SIG-M5 (cell line): ENCODE results near the gene ALDH3A2.

Experiments
- DNase-seq: peaks from one replicate; lab custom pipeline; 2025; lab: John Stamatoyannopoulos, UW

ALDH3A2 gene

GRCh38 chr17:19714542-19715411, 66.2 kb downstream of the ALDH3A2 start:
- no peak for DNase-seq

- no peak for DNase-seq
Measured at GRCh38 chr17:19716108-19717030, 67.8 kb downstream of the ALDH3A2 start, which contains the start of gene SLC47A2. SLC47A2 (minus strand) TSS chr17:19716584; CDS start chr17:19716555, 29 bp downstream.

DNA sequence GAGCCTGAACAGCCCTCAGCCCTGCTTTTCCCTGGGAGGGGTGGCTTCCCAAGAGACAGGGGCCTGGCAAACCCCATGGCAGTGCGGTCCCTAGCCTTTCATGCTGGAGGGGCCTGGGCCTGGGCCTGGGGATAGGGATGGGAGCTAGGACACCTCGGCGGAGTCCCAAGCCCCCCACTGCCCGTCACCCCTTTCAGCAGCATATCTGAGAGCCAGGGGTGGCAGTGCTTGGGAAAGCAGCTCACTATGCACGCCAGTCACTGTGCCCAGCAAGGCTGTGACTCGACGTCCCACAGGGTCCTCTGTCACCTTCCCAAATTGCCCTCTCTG, 68.4 kb downstream of the ALDH3A2 start:
- no peak for DNase-seq

DNA sequence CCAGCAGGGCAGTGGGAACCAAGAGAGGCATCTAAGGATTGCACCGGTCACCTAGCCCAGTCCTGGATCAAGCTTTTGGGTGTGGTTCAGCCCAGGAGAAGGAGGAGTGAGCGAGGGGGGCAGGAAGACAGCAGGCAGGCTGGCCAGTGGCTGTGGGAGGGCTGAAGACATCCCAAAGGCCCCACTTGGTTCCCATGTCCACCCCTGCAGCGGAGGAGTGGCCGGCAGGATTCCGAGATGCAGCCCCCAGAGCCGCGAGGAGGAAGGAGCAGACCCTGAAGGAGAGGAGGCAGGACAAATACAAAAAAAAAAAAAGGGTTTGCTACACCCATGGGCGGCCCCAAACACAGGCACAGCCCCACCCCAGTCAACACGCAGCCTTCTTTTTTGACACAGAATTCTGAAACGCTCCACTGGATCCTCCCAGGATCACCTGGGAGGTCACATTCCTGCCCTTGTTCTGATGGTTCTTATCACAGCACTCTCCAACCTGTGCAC, 68.9 kb downstream of the ALDH3A2 start:
- DNase-seq = no peak

DNA sequence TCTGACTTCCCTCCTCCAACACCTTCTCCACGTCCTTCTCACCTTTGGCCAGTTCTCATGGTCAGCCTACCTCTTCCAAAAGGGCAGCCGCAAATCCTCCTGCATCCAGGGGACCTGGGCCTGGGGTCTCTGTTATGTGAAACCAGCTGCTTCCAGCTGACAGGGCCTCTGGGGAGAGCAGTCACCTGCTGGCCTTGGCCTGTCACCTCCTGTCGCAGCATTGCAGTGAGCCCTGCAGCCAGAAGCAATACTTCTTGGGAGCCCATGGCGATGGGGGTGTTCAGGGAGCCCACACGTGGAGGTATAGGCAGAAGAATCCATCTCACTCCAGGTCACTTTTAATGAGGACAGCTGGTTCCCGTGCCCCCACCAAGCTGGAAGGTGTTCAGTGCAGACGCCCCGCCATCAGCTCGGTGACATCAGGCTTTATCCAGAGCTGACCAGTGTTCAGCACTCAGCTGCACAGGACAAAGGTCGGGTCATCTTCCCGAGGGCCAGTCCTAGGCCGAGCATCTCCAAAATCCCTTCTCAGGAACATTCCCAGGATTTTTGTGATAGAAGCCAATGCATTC, 69.6 kb downstream of the ALDH3A2 start:
- no peak for DNase-seq

DNA sequence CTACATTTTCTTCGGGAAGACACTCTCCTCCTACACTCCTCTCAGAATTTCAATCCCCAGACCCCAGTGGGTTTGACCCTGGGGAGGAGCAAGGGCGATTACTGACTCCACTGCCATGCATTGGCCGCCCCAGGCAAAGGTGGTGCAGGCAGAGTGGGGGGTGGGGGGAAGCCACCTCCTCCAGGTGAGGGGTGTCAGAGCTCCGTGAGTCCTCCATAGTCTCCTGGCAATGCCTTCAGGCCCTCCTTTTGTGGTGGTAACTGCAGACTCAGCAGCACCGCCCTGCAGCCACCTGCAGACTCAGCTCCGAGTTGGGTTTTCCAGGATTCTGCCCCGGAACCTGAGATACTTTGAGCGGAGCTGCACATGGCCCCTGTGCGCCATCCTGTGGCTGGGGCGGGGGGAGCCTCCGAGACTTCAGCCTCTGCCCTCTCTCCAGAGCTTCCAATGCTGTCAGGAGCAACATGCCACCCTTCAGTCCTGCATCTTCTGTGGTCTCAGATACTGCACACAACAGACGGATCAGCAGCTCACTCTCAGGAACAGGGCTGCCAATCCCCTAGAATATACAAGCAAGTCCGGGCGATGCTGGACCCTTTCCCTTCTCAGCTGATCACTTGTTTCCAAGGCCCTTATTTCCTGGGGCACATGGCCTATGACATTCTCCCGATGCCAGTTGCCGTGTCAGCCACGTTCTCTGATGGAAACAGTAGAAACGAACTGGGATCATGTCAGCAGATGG, 70.2 kb downstream of the ALDH3A2 start:
- no peak for DNase-seq

GRCh38 chr17:19719355-19720209, 71.0 kb downstream of the ALDH3A2 start:
- DNase-seq = no peak

GRCh38 chr17:19720210-19720475, 71.6 kb downstream of the ALDH3A2 start:
- no peak for DNase-seq

- DNase-seq = no peak
Measured at GRCh38 chr17:19720631-19721426, 72.3 kb downstream of the ALDH3A2 start.

DNA sequence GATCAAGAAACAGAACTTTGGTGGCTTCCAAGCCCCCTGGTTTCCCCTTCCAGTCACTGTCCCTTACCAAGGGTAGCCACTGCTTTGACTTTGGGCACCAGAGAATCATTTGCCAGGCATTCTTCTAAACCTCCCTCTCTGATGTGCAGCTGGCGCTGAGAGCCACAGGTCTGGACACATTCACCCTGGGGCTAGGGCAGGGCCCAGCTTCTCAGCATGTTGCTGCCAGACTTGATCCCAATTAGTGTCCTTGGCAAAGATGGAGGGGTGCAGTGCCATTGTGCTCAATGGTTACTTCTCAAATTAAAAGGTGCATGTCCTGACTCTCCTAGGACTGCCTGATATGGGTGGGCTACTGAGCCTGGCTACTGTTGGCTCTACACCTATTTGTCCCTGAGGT, 75.4 kb downstream of the ALDH3A2 start:
- DNase-seq = no peak

DNA sequence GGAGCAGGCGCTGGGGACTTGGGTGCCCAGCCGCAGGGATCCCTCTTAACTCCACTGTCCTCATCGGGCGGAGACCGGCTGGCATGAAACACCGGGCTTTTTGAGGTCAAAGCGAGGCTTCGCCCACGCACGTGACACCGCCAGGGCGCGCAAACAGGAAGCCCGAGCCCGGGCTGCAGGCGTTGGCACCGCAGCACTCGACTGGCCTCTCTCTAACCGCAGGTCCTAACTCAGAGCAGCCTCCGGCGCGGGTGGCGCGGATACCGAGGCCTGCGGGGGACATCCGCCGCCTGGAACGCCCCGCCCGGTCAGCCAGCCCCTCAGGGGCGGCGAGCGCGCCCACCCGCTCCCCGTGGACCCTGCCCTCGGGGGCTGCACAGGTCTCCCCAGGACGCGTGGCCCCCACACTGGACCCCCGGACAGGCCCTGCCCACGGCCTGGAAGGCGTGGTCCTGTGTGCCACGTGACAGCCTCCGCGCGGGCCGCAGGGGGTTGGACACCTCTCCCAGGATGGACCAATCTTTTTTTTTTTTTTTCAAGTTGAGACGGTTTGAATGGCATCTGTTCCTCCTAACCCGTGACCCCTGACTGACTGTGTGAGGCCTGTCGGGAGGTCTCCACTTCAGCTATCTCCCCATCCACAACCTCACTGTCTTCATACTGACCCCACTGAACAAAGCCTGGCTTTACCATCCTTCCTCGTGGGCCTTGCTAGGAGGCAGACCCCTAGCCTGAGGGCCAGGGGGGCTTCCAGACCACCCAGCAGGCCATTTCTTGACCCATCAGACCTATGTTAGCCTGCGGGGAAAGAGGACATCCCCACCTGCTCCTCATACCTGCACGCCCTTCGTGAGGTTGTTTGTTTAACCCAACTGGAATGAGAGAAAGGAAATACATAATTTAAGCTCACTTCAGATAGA, 76.2 kb downstream of the ALDH3A2 start:
- no peak for DNase-seq

DNA sequence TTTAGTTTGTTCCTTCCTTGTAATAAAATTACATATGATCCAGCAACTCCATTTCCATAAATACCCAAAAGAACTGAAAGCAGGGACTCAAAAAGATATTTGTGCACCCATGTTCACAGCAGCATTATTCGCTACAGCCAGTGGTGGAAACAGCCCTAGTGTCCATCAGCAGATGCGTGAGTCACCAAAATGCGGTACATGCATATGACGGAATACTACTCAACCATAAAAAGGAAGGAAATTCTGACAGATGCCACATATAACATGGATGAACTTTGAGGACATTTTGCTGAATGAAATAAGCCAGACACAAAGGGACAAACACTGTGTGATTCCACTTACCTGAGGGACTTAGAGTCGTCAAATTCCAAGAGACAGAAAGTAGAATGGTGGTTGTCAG, 76.9 kb downstream of the ALDH3A2 start:
- no peak for DNase-seq

DNA sequence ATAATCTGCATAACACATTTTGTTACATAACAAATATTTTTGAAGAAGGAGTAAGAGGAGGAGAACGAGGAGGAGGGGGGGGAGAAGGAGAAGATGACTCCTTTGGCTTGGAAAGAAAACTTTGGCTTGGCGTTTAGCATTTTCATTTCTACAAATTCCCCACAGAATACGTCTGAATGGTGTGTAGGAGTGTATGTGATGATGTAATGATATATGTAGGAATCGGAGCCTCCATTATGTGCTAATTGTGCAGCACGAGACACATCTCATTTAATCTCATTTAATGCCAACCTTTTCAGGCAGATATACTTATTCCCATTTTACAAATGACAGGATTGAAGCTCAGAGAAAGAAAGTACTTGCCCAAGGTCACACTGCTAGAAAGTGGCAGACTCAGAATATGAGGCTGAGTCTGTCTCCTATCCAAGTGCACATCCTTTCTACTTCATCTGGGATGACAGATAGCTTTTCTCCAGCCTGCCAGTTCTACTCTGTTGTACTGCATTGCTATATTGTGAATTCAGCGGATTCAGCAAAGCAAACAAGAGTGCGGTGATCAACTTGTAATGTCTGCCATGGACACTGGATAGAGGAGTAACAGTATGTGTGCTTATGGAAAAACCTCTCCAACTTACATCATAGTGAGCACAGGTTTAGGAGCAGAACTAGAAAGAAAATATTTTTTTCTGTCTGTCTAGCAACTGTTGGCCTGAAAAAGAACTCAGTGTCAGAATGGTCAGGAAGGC, 78.3 kb downstream of the ALDH3A2 start:
- DNase-seq = no peak
